GM18498 (cell line): ENCODE data around the gene MET.
"Not testable (repeated sequence)": the region's sequence is repeated elsewhere in the genome, so short reads cannot be mapped to it uniquely, and the experiment has no call there.

Source experiments
- ATAC-seq: cut with Tn5 transposase; IDR thresholded peaks from one replicate; pipeline ENCODE4 v1.9.1; 2021; ENCODE audit warnings: mild to moderate bottlenecking, moderate library complexity; ENCODE audit not compliant: unreplicated experiment

Gene MET

GRCh38 chr7:116742641-116743040, 70.6 kb downstream of the MET start:
- ATAC-seq = no peak

- ATAC-seq = not testable (repeated sequence)
Measured at GRCh38 chr7:116743835-116744234, 71.8 kb downstream of the MET start.

- not testable (repeated sequence) for ATAC-seq
Measured at GRCh38 chr7:116746388-116746787, 74.4 kb downstream of the MET start.

- not testable (repeated sequence) for ATAC-seq
Measured at GRCh38 chr7:116751070-116751469, 79.1 kb downstream of the MET start.

- no peak for ATAC-seq
Measured at GRCh38 chr7:116752305-116753074, 80.5 kb downstream of the MET start.

- ATAC-seq = no peak
Measured at GRCh38 chr7:116753130-116753529, 81.1 kb downstream of the MET start.

GRCh38 chr7:116754186-116754585, 82.2 kb downstream of the MET start:
- ATAC-seq = no peak

GRCh38 chr7:116757283-116757682, 85.3 kb downstream of the MET start:
- ATAC-seq = no peak

- not testable (repeated sequence) for ATAC-seq
Measured at GRCh38 chr7:116759642-116760041, 87.6 kb downstream of the MET start.

GRCh38 chr7:116762971-116763370, 91.0 kb downstream of the MET start:
- no peak for ATAC-seq

GRCh38 chr7:116763647-116764046, 91.7 kb downstream of the MET start:
- ATAC-seq = no peak

GRCh38 chr7:116766881-116767280, 94.9 kb downstream of the MET start:
- ATAC-seq = no peak

GRCh38 chr7:116769546-116769945, 97.5 kb downstream of the MET start:
- ATAC-seq = no peak

GRCh38 chr7:116770941-116771340, 98.9 kb downstream of the MET start:
- no peak for ATAC-seq

- no peak for ATAC-seq
Measured at GRCh38 chr7:116771640-116772039, 99.6 kb downstream of the MET start.

GRCh38 chr7:116772423-116772863, 100.4 kb downstream of the MET start:
- ATAC-seq = no peak

- no peak for ATAC-seq
Measured at GRCh38 chr7:116772926-116773749, 101.1 kb downstream of the MET start.

- ATAC-seq = no peak
Measured at GRCh38 chr7:116776046-116776445, 104.0 kb downstream of the MET start.

- peak; percentile 64 for ATAC-seq
Measured at GRCh38 chr7:116776610-116777289, 104.8 kb downstream of the MET start.

- no peak for ATAC-seq
Measured at GRCh38 chr7:116777651-116778281, 105.8 kb downstream of the MET start.

- no peak for ATAC-seq
Measured at GRCh38 chr7:116779216-116779615, 107.2 kb downstream of the MET start.
